RCC 7860 (cell line): ENCODE measurements around the gene PLEKHA5.
A peak's percentile ranks its signal among the peaks of the same experiment; 100 is the strongest.
"Not testable (repeated sequence)": the region's sequence is repeated elsewhere in the genome, so short reads cannot be mapped to it uniquely, and the experiment has no call there.

ENCODE experiments used
- DNase-seq: peaks from one replicate; pipeline ENCODE4 v3.0.0-alpha.2; 2015; ENCODE audit warnings: low spot score
- FAIRE-seq: peaks from 2 replicates; lab custom pipeline; 2012; peaks lifted over from hg19 to GRCh38; lab: Jason Lieb, UNC

PLEKHA5 gene

GRCh38 chr12:19167708-19168107 lies 38.2 kb downstream of the PLEKHA5 start:
- FAIRE-seq: no peak

GRCh38 chr12:19168644-19169043 lies 39.1 kb downstream of the PLEKHA5 start:
- peak; percentile 85 for FAIRE-seq
- DNase-seq: no peak

More at GRCh38 chr12:19167708-19168107, 38.2 kb downstream of the PLEKHA5 start:
- DNase-seq: no peak

DNA sequence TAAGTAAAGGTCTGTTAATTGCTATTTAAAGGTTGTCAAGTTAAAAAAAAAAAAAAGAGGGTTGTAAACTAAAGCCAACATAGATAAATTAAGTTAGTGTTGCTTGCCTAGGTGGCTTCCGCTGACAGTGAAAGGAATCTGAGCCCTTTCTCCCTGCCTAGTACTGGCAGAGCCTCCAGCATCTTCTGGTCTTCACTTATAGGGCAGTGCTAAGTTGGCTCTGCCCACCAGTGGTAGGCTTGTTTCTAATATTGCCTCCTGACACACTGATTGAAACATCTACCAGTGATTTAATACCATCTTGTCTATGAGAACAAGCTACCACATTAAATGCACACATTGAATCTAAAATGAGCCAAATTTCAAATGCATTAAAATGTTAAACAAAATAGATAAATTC lies 39.7 kb downstream of the PLEKHA5 start:
- FAIRE-seq (no peak), DNase-seq (no peak)

DNA sequence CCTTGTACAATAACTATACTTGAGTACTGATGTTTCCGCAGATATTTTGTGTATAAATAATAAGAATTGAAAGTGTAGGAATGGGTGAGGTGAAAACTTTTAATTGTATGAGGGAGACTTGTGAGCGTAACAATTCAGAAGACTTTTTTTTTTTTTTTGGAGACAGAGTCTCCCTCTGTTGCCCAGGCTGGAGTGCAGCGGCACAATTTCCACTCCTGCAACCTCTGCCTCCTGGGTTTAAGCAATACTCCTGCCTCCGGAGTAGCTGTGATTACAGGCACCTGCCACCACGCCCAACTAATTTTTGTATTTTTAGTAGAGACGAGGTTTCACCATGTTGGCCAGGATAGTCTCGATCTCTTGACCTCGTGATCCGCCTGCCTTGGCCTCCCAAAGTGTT lies 40.8 kb downstream of the PLEKHA5 start:
- DNase-seq: not testable (repeated sequence)

DNA sequence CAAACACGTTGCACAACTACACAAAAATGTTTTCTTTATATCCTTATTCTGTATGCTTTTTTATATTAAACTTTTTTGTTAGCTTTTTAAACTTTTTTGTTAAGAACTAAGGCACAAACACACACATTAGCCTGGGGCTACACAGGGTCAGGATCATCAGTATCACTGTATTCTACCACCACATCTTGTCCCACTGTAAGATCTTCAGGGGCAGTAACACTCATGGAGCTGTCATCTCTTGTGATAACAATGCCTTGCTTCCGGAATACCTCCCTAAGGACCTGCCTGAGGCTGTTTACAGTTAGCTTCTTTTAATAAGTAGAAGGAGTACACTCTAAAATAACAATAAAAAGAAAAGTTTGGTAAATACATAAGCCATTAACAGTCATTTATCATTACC lies 42.2 kb downstream of the PLEKHA5 start:
- FAIRE-seq (no peak), DNase-seq (no peak)

More for the DNA sequence above, 40.8 kb downstream of the PLEKHA5 start:
- not testable (repeated sequence) for FAIRE-seq

GRCh38 chr12:19177754-19178153 lies 48.2 kb downstream of the PLEKHA5 start:
- DNase-seq (no peak), FAIRE-seq (no peak)

GRCh38 chr12:19179986-19180385 lies 50.5 kb downstream of the PLEKHA5 start:
- no peak for DNase-seq
- no peak for FAIRE-seq

GRCh38 chr12:19181666-19182426 lies 52.3 kb downstream of the PLEKHA5 start:
- FAIRE-seq (no peak), DNase-seq (no peak)

GRCh38 chr12:19183121-19183838 lies 53.7 kb downstream of the PLEKHA5 start:
- DNase-seq (no peak), FAIRE-seq (no peak)

- FAIRE-seq: no peak
- DNase-seq: no peak
Measured at GRCh38 chr12:19185262-19185929, 55.9 kb downstream of the PLEKHA5 start.

DNA sequence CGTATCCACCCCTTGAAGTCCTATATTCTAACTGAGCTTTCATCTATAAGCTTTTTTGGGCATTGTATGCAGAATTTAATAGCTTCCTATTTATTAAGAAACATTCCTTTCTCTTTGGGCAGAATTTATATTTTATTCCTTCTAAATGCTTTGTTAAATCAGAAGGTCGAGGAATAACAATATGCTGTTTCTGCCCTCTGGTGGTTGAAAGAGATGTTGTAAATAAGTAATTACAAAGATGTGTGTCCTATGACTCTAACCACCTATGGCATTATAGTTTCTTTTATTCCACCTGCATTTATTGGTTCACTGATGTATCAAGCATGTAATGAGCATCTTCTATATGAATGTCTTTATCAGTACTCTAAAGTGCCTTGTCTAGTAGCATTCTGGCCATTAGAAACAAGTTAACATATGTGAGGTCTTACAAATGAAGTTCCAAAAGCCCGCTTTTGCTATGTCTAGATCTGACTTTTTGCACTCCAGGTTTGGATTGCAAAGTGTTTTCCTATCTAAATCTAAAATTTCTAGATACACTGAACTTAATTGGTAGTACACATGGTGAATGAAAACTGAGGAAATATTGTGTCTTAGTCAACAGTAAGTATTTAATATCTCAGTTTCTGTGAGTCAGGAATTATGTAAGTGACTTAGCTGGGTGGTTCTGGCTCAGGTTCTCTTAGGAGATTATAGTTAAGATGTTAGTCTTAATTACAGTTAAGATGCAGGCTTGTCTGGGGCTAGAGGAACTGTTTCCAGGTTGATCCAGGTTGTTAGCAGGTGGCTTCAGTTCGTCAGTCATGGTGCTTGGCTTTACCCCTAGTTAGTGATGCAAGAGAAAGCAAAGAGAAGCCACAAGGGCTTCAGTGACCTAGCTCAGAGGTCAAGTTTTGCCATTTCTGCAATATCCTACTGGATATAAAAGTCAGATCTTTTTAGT lies 57.5 kb downstream of the PLEKHA5 start:
- DNase-seq (peak; percentile 27), FAIRE-seq (peak; percentile 75)

DNA sequence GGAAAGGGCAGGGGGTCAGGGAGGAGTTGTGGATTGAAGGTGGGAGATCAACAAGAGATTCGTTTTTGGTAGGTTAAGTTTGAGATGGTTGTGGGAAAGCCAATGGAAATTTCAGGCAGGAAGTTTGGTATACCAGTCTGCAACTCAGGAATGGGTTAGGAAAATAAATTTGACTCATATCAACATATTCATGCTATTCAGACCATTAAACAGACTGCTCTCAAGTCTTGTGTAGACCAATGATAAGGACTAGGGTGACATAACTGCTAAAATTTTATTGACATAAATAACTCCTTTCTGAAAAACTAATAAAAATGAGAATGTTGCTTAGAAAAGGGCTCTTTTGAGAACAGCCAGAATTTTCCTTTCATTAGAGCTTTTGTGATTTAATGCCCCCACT lies 60.0 kb downstream of the PLEKHA5 start:
- no peak for DNase-seq
- FAIRE-seq: peak; percentile 4

DNA sequence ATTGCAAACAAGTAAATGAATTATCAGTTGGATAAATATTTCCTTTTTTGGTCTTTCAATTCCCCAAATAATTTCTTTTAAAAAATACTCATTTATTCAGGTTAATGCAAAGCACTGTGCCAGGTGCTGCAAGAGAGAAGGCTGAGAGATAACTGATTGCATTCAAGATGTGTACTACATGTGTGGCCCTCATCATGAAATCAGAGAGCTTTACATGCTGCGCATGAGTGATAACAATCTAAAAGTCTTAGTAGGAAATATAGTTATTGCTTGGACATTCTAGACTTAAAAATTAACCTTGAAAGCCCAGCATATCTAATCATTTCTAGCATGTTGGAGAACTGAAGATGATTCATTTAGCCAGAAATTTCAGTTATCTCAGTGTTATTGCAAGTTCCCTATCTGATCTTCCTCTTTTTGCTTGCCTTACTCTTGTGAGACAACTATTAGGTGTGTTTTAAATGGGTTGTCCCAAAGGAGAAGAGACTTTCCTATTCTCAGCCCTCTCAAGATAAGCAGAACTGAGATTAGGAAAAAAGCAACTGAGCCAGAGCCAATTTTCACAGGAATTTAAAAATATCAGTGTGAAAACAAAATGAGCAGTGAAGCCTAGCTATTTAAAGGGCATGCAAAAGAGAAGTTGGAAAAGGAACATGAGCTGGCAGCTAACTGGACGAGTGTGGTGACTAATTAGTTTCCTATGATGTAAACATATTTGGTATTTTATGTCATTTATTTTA lies 60.9 kb downstream of the PLEKHA5 start:
- DNase-seq (peak; percentile 21), FAIRE-seq (no peak)

DNA sequence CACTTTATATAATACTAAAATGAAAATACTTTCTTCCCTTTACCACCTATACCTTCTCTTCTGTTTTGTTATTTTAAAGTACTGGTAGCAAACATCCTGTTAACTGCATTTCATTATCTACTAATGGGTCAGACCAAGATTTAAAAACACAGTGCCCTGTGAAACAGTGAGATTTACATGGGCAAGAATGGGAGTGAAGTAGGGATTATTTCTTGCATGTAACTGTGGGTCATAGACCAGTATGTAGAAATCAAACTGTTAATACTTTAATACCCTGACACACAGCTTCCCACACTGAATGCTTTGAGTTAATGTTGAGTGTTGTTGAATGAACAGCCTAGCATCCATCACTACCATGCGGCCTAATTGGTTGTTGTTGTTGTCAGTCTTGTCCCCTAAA lies 61.6 kb downstream of the PLEKHA5 start:
- FAIRE-seq (no peak), DNase-seq (no peak)

- peak; percentile 95 for FAIRE-seq
- DNase-seq: peak; percentile 82
Measured at GRCh38 chr12:19191563-19191962, 62.0 kb downstream of the PLEKHA5 start.

DNA sequence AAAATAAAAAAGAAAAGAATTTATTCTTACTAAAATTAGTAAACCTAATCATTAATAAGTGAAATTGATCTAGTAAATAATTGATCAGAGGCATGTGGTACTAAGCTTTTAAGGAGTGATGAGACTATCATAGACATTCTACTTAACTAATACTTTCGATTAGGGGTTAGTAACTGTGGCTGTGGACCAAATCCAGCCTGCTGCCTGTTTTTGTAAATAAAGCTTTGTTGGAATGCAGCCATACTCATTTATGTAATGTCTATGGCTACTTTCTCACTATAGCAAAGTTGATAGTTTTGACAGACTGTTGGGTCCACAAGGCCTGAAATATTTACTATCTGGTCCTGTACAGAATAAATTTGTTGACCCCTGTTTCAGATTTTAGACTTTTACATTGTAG lies 63.2 kb downstream of the PLEKHA5 start:
- FAIRE-seq: no peak
- DNase-seq: no peak

- no peak for FAIRE-seq
- DNase-seq: no peak
Measured at GRCh38 chr12:19194963-19195362, 65.4 kb downstream of the PLEKHA5 start.

- DNase-seq (no peak), FAIRE-seq (no peak)
Measured at GRCh38 chr12:19196959-19197630, 67.6 kb downstream of the PLEKHA5 start.

GRCh38 chr12:19198272-19198671 lies 68.7 kb downstream of the PLEKHA5 start:
- FAIRE-seq (peak; percentile 66), DNase-seq (peak; percentile 50)
